SK-N-SH (cell line): ENCODE measurements around the gene BMX. TPM values are rescaled to one million over a fixed set of nuclear protein-coding genes. Genes with fewer than 3 reads are reported as not detected.

Experiments used
- CTCF ChIA-PET: fragments of 300-600, 350-600 bp; formaldehyde crosslinking; extraction: SDS; loops from one replicate; lab custom pipeline; 2021; lab: Yijun Ruan, JAX
- POLR2A ChIA-PET: fragments of 350-600 bp; sonication (Branson Sonifier 250); formaldehyde crosslinking; extraction: SDS; loops from one replicate; lab custom pipeline; 2020; ENCODE audit warnings: antibody characterized with exemption, inconsistent platforms; lab: Yijun Ruan, JAX
- DNase-seq: peaks from one replicate; pipeline ENCODE4 v3.0.0; 2012
- H2AFZ ChIP-seq: fragments of 200-600 bp; sonication (generic); 2 replicates; pipeline ENCODE4 v1.8.1; 2016; ENCODE audit warnings: antibody characterized with exemption, mild to moderate bottlenecking, low read depth
- H3F3A ChIP-seq: fragments of 200-600 bp; sonication (generic); replicated peaks from 2 replicates; pipeline ENCODE3; 2016; ENCODE audit warnings: antibody characterized with exemption, mild to moderate bottlenecking; ENCODE audit not compliant: insufficient read depth
- H3K27ac ChIP-seq, 2 experiments: fragments of 200-500 bp in 1 of 2; fragments of 200-600 bp in 1 of 2; sonication (Bioruptor generic) in 1 of 2; sonication (generic), shearing (Covaris generic) in 1 of 2; 2 replicates each; pipeline versions ENCODE4 v1.5.1 to v1.6.1; 2014 to 2016; ENCODE audit warnings: low read depth in 2 of 2, inconsistent platforms in 1 of 2, low read length in 1 of 2, mild to moderate bottlenecking in 1 of 2, mixed read lengths in 1 of 2
- H3K27me3 ChIP-seq: fragments of 200-600 bp; sonication (generic), shearing (Covaris generic); 2 replicates; pipeline ENCODE4 v1.6.1; 2016; ENCODE audit warnings: mixed run types; ENCODE audit not compliant: insufficient read depth
- H3K36me3 ChIP-seq, 2 experiments: fragments of 200-500 bp in 1 of 2; fragments of 200-600 bp in 1 of 2; sonication (Bioruptor generic) in 1 of 2; sonication (generic) in 1 of 2; replicated peaks in 1 of 2; 2 replicates each; pipeline versions ENCODE3 to v1.5.1; 2014 to 2016; ENCODE audit warnings: low read length in 1 of 2, mild to moderate bottlenecking in 1 of 2; ENCODE audit not compliant: insufficient read depth in 2 of 2, control insufficient read depth in 1 of 2
- H3K4me1 ChIP-seq, 2 experiments: fragments of 200-500 bp in 1 of 2; fragments of 200-600 bp in 1 of 2; sonication (Bioruptor generic) in 1 of 2; sonication (generic), shearing (Covaris generic) in 1 of 2; 2 replicates each; pipeline versions ENCODE4 v1.5.1 to v1.6.1; 2014 to 2016; ENCODE audit warnings: low read depth in 1 of 2, low read length in 1 of 2, mixed run types in 1 of 2; ENCODE audit not compliant: insufficient read depth in 2 of 2, control insufficient read depth in 1 of 2
- H3K4me2 ChIP-seq: fragments of 200-600 bp; sonication (generic), shearing (Covaris generic); 2 replicates; pipeline ENCODE4 v1.6.1; 2017; ENCODE audit warnings: mixed run types
- H3K4me3 ChIP-seq, 2 experiments: fragments of 200-500 bp in 1 of 2; fragments of 200-600 bp in 1 of 2; sonication (Bioruptor generic) in 1 of 2; sonication (generic), shearing (Covaris generic) in 1 of 2; 2 replicates each; pipeline versions ENCODE4 v1.5.1 to v1.8.1; 2014 to 2016; ENCODE audit warnings: low read depth in 2 of 2, inconsistent platforms in 1 of 2, low read length in 1 of 2, mild to moderate bottlenecking in 1 of 2, mixed read lengths in 1 of 2, moderate library complexity in 1 of 2
- H3K79me2 ChIP-seq: fragments of 200-600 bp; sonication (generic); 2 replicates; pipeline ENCODE4 v1.8.1; 2017; ENCODE audit warnings: mild to moderate bottlenecking; ENCODE audit not compliant: insufficient read depth
- H3K9ac ChIP-seq: fragments of 200-600 bp; sonication (generic); 2 replicates; pipeline ENCODE4 v1.6.1; 2017; ENCODE audit warnings: mixed run types
- H3K9me2 ChIP-seq: fragments of 200-600 bp; sonication (generic); 2 replicates; pipeline ENCODE4 v1.6.1; 2017; ENCODE audit warnings: mixed run types
- H3K9me3 ChIP-seq: fragments of 200-600 bp; sonication (generic); 2 replicates; pipeline ENCODE4 v1.6.1; 2017; ENCODE audit warnings: mixed run types, mild to moderate bottlenecking, moderate library complexity
- H4K20me1 ChIP-seq: fragments of 200-600 bp; sonication (generic); 2 replicates; pipeline ENCODE4 v1.6.1; 2017; ENCODE audit warnings: mild to moderate bottlenecking, mixed run types; ENCODE audit not compliant: insufficient read depth
- ELF1 ChIP-seq: IDR thresholded peaks from 2 replicates; pipeline ENCODE4 v1.4.0; 2012
- FOSL2 ChIP-seq: IDR thresholded peaks from 2 replicates; pipeline ENCODE4 v1.4.0; 2012; ENCODE audit warnings: low read depth, mild to moderate bottlenecking, moderate library complexity, borderline replicate concordance
- FOXJ3 ChIP-seq: sonication (generic); formaldehyde crosslinking; IDR thresholded peaks from 2 replicates; pipeline ENCODE4 v1.5.1; 2020; ENCODE audit warnings: mild to moderate bottlenecking, missing genetic modification reagents
- FOXM1 ChIP-seq: IDR thresholded peaks from 2 replicates; pipeline ENCODE4 v1.4.0; 2012; ENCODE audit warnings: low read depth, mild to moderate bottlenecking
- GABPA ChIP-seq: IDR thresholded peaks from 2 replicates; pipeline ENCODE4 v1.4.0; 2012; ENCODE audit warnings: low read depth, mild to moderate bottlenecking
- JUND ChIP-seq: IDR thresholded peaks from 2 replicates; pipeline ENCODE4 v1.4.0; 2012
- MEF2A ChIP-seq: IDR thresholded peaks from 2 replicates; pipeline ENCODE4 v1.4.0; 2012; ENCODE audit warnings: low read depth, borderline replicate concordance
- NFIC ChIP-seq: IDR thresholded peaks from 2 replicates; pipeline ENCODE4 v1.4.0; 2012; ENCODE audit warnings: borderline replicate concordance
- POLR2AphosphoS5 ChIP-seq: IDR thresholded peaks from 2 replicates; pipeline ENCODE4 v1.6.1; 2012; ENCODE audit warnings: low read depth, low read length
- RCOR1 ChIP-seq: fragments of 150-350 bp; IDR thresholded peaks from 2 replicates; pipeline ENCODE4 v1.6.1; 2017; ENCODE audit warnings: antibody characterized with exemption, low read length
- SIN3A ChIP-seq: IDR thresholded peaks from 2 replicates; pipeline ENCODE4 v1.6.1; 2012; ENCODE audit warnings: low read depth, mild to moderate bottlenecking, low read length, moderate library complexity, borderline replicate concordance
- TAF1 ChIP-seq: IDR thresholded peaks from 2 replicates; pipeline ENCODE4 v1.6.1; 2012; ENCODE audit warnings: low read depth, mild to moderate bottlenecking, low read length, moderate library complexity, borderline replicate concordance
- TEAD4 ChIP-seq: IDR thresholded peaks from 2 replicates; pipeline ENCODE4 v1.4.0; 2012; ENCODE audit warnings: mild to moderate bottlenecking, borderline replicate concordance; ENCODE audit not compliant: insufficient read depth
- YY1 ChIP-seq: IDR thresholded peaks from 2 replicates; pipeline ENCODE4 v1.4.0; 2012; ENCODE audit warnings: low read depth, mild to moderate bottlenecking
- WGBS: methylation state at CpG from one replicate; pipeline ENCODE4 v1.1.6; 2017; ENCODE audit warnings: low lambda C conversion rate; 5-methylcytosine and 5-hydroxymethylcytosine counted together
- polyA plus RNA-seq, 3 experiments: library from polyadenylated mRNA; depleted of rRNA; stranded (reverse); fragments of >200 nt; gene quantifications; 2 replicates each; pipeline ENCODE4 v1.2.3, GENCODE V29; 2012
- TF ChIP-seq, protein P1 (sequence below): IDR thresholded peaks from 2 replicates; pipeline ENCODE4 v1.6.1; 2012; ENCODE audit warnings: mild to moderate bottlenecking, low read depth, low read length, moderate library complexity
- TF ChIP-seq, protein P2 (sequence below): IDR thresholded peaks from 2 replicates; pipeline ENCODE4 v1.4.0; 2012; ENCODE audit warnings: low read depth, borderline replicate concordance
- TF ChIP-seq, protein P3 (sequence below): fragments of 150-350 bp; IDR thresholded peaks from 2 replicates; pipeline ENCODE4 v1.6.1; 2016; ENCODE audit warnings: mild to moderate bottlenecking, low read depth, low read length

The BMX gene
- polyA plus RNA-seq, 1 of the 3 experiments (the other 2 are of a cell fraction): not detected

DNA sequence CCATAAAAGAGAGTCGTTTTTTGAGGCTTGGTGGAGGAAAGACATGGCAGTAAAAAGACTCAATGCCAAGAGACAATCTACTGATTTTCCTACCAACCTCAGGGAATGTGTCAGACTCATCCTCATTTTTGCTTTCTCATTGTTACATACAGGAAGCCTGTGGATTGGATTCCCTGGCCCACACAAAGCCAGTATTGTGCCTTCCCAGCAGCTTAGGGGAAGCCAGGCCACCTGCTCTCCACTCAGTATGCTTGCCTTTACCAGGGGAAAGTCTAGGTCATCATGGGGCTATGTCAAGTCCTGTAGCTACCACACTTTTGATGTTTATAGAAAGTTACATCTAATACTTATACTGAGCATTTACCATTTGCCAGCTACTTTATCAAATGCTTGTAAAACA lies 11.0 kb downstream of the BMX start:
- Histone ChIP-seq H3K4me2 (no peak overlapping the region), H3K9me3 (no peaks in the 10 kb centered on the region), H3K27ac (no peak overlapping the region), H4K20me1 (no peaks in the 10 kb centered on the region), H3K9ac (no peak overlapping the region), H2AFZ (no peak overlapping the region), H3K36me3 (no peaks in the 10 kb centered on the region), H3K79me2 (no peaks in the 10 kb centered on the region), H3F3A (no peaks in the 10 kb centered on the region), H3K9me2 (no peaks in the 10 kb centered on the region), H3K4me1 (peaks cover 0 to 2% of the 10 kb centered on the region in 2 experiments; a peak in 1 of 4 replicates), H3K4me3 (no peak overlapping the region), H3K27me3 (no peaks in the 10 kb centered on the region; the same call in 1 of the 2 replicates)
- DNase-seq: no peak
- 14% methylated on average over 1 of the region's 1 CpG for WGBS
- ChIA-PET CTCF (interaction anchor here (1.2 to 1.6 kb wide), 3 partner anchors 13 to 40 kb away, joined by 3 to 4 read pairs (median 3); partner anchors contain the start of gene PIR), POLR2A (no interaction called here)
- TF ChIP-seq ELF1 (no peak), POLR2AphosphoS5 (no peak), NFIC (no peak), JUND (no peak), YY1 (no peak), SIN3A (no peak), FOSL2 (no peak)
- TF ChIP-seq, protein P1, sequence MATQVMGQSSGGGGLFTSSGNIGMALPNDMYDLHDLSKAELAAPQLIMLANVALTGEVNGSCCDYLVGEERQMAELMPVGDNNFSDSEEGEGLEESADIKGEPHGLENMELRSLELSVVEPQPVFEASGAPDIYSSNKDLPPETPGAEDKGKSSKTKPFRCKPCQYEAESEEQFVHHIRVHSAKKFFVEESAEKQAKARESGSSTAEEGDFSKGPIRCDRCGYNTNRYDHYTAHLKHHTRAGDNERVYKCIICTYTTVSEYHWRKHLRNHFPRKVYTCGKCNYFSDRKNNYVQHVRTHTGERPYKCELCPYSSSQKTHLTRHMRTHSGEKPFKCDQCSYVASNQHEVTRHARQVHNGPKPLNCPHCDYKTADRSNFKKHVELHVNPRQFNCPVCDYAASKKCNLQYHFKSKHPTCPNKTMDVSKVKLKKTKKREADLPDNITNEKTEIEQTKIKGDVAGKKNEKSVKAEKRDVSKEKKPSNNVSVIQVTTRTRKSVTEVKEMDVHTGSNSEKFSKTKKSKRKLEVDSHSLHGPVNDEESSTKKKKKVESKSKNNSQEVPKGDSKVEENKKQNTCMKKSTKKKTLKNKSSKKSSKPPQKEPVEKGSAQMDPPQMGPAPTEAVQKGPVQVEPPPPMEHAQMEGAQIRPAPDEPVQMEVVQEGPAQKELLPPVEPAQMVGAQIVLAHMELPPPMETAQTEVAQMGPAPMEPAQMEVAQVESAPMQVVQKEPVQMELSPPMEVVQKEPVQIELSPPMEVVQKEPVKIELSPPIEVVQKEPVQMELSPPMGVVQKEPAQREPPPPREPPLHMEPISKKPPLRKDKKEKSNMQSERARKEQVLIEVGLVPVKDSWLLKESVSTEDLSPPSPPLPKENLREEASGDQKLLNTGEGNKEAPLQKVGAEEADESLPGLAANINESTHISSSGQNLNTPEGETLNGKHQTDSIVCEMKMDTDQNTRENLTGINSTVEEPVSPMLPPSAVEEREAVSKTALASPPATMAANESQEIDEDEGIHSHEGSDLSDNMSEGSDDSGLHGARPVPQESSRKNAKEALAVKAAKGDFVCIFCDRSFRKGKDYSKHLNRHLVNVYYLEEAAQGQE: no peak
- TF ChIP-seq, protein P2, sequence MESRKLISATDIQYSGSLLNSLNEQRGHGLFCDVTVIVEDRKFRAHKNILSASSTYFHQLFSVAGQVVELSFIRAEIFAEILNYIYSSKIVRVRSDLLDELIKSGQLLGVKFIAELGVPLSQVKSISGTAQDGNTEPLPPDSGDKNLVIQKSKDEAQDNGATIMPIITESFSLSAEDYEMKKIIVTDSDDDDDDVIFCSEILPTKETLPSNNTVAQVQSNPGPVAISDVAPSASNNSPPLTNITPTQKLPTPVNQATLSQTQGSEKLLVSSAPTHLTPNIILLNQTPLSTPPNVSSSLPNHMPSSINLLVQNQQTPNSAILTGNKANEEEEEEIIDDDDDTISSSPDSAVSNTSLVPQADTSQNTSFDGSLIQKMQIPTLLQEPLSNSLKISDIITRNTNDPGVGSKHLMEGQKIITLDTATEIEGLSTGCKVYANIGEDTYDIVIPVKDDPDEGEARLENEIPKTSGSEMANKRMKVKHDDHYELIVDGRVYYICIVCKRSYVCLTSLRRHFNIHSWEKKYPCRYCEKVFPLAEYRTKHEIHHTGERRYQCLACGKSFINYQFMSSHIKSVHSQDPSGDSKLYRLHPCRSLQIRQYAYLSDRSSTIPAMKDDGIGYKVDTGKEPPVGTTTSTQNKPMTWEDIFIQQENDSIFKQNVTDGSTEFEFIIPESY: no peak

DNA sequence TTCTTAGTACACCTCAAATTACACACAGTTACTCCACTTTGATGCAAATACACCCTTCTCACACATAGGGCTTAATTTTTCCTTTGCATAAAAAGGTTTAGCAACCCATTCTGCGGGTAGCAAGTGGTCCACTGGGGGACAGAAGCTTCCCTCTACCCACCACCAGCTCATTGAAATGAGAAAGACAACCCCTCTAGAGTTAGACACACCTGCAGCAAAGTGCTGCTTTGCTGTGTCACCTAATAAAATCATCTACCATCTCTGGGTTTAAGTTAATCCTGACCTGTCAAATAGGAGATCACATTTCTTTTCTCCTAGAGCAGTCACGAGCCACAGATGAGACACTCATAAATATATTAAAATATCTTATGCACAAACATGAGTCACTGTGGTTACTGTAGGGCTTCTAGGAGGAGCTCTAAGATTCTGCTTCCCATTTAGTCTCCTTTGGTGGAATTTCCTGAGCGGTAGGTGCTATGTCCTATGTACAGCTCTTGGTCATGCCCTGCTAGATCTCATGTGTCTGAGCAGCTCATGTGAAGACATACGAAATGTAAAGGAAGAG lies 11.9 kb downstream of the BMX start:
- H3K9me3 ChIP-seq: no peaks in the 10 kb centered on the region
- WGBS: 42% methylated on average over 4 of the region's 4 CpGs
- no peaks in the 10 kb centered on the region for H4K20me1 ChIP-seq
- H3K27me3 ChIP-seq: no peaks in the 10 kb centered on the region
- TF ChIP-seq SIN3A (no peak), GABPA (no peak), MEF2A (no peak), RCOR1 (no peak), FOXM1 (no peak), YY1 (no peak), TEAD4 (no peak), TAF1 (no peak), POLR2AphosphoS5 (no peak), FOXJ3 (CRISPR knock-in tag) (no peak)
- TF ChIP-seq, protein P3, sequence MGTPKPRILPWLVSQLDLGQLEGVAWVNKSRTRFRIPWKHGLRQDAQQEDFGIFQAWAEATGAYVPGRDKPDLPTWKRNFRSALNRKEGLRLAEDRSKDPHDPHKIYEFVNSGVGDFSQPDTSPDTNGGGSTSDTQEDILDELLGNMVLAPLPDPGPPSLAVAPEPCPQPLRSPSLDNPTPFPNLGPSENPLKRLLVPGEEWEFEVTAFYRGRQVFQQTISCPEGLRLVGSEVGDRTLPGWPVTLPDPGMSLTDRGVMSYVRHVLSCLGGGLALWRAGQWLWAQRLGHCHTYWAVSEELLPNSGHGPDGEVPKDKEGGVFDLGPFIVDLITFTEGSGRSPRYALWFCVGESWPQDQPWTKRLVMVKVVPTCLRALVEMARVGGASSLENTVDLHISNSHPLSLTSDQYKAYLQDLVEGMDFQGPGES: no peak
- no peaks in the 10 kb centered on the region for H3K36me3 ChIP-seq
- no peak overlapping the region for H3K9ac ChIP-seq
- no peak overlapping the region for H3K4me3 ChIP-seq
- peaks cover 0 to 2% of the 10 kb centered on the region in 2 experiments; a peak in 1 of 4 replicates for H3K4me1 ChIP-seq
- H3K27ac ChIP-seq: no peak overlapping the region
- H3K9me2 ChIP-seq: no peaks in the 10 kb centered on the region
- no peaks in the 10 kb centered on the region for H3K79me2 ChIP-seq
- no peak overlapping the region for H3K4me2 ChIP-seq
- H2AFZ ChIP-seq: no peak overlapping the region
- no peak for DNase-seq
- ChIA-PET POLR2A (no interaction called here), CTCF (interaction anchor here (1.0 to 1.6 kb wide), 4 partner anchors 14 to 53 kb away, joined by 3 to 4 read pairs (median 4); partner anchors contain the start of gene PIR)
- H3F3A ChIP-seq: no peaks in the 10 kb centered on the region
